Measurements from ENCODE around the gene RPUSD3.
A peak's percentile ranks its signal among the peaks of the same experiment; 100 is the strongest.

The RPUSD3 gene

DNA sequence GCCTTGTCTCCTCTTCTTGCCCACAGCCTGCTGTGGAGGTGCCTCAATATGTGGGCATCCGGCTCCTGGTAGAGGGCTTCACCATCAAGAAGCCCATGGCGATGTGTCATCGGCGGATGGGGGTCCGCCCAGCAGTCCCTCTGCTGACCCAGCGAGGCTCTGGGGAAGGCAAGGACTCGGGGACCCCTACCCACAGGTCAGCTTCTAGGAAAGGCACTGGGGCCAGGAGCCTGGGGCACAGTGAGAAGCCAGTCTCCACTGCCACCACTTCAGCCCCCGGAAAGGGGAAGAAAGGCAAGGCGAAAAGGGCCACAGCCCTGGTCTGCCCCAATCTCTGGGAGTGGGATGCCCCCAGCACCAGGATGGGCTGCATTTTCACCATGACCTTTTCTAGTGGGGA is 10.7 kb downstream of the RPUSD3 start:
- DNase-seq (ENCODE audit: low spot score), result no peak

DNA sequence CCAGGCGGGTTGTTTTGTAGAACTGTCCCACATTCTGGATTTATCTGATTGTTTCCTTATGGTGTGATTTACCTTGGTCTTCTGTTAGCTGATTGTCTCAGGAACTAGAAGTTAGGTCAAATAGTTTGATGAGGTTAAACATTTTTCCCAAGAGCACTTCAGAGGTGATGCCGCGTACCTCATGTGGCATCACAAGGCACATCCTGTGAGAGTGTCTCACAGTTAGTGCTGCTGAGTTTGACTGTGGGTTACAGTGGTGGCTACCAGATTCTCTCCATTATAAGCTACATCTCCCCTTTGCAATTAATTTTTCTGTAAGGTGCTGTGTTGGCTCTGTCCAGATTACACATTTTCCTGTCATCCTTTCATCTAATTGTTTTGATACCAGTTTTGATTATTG is 12.6 kb downstream of the RPUSD3 start:
- DNase-seq (ENCODE audit: low spot score), result no peak

DNA sequence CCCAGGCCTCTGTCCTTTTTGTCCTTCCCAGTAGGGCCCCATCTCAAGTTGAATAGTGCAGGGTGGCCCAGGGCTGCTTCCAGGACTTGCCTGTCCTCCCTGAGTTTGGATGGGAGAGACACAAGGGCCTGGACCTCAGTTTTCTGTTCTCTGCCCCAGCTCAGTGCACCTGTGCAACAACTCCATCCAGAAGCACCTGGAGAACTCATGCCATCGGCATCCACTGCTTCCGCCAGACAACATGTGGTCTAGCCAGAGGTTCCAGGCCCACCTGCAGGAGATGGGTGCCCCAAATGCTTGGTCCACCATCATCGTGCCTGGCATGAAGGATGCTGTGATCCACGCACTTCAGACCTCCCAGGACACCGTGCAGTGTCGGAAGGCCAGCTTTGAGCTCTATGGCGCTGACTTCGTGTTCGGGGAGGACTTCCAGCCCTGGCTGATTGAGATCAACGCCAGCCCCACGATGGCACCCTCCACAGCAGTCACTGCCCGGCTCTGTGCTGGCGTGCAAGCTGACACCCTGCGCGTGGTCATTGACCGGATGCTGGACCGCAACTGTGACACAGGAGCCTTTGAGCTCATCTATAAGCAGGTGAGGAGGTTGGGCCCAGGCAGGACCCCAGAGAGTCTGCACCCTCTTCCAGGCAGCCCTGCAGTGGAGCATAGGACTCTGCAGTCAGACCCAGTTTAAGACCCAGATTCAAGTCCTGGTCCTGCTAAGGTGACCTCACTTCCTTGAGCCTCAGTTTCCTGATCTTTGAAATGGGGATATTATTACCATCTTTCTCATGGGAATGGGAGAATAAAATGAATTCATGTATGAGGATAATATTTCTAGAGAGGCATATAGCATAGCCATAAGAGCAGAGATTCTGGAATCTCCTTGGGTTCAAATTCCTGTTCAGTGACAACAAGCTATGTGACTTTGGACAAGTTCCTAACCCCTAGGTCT is 14.7 kb downstream of the RPUSD3 start:
- no peak for DNase-seq (ENCODE audit: low spot score)

DNA sequence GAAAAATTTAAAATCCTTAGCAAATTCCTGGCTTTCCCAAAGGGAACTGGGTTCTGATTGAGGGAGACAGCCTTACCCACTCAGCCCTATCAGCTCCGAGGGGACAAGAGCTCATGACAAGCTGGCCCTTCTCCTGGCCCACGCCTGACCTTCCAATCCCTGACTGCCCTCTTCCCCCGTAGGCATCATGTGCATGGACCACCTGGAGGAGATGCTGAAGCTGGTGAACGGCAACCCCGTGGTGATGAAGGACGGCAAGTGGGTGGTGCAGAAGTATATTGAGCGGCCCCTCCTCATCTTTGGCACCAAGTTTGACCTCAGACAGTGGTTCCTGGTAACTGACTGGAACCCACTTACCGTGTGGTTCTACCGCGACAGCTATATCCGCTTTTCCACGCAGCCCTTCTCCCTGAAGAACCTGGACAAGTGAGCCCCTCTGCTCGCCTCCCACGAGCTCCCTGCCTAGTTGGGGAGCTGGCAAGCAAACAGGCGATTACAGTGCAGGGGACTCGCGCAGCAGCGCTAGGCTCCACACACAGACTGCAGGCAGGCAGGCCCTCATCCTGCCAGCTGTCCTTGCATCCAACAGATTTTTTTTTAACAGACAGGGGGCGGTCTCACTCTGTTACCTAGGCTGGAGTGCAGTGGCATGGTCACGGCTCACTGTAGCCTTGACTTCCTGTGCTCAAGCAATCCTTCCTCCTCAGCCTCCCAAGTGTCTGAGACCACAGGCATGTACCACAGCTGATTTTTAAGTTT is 16.8 kb downstream of the RPUSD3 start:
- no peak for DNase-seq (ENCODE audit: low spot score)

DNA sequence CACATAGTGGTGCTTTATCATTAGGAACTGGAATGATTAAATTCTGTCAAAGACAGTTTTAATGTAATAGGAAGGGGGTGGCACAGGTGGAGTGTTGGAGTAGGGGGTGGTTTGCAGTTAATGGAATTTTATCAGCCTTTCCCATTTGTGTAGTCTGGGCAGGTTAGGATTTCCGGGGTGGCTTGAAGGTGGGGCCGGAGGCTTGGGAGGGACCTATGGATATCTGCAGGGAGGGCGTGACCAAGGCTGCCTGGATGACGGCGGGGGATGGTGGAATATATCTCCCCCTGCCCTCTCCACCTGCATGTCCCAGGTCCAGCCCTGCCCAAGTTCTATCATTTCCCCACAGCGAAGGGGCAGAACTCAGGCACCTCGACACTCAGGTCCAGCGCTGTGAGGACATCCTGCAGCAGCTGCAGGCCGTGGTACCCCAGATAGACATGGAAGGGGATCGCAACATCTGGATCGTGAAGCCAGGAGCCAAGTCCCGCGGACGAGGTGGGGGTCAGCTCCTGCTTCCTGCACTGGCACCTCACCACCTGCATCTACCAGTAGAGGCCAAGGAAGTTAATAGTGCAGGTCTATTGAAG is 18.3 kb downstream of the RPUSD3 start:
- DNase-seq (ENCODE audit: low spot score), result no peak

DNA sequence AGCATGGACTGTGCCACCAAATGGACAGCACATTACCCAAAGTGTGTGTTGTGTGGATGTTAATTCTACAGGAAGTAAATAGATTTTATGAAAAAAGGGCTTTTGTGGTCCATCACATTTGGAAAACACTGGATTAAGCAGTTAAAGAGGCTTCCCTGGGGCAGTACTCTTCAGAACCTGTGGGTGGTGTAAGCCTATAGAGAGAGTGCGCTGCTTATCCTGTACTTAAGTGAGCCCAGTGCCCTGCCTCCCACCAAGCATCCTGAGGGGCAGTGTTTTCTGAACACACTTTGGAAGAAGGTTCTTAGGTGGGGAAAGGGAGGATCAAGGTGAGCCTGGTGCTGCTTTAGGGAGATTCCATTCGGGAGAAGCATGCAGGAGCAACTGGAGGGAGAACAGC is 22.9 kb downstream of the RPUSD3 start:
- no peak for DNase-seq (ENCODE audit: low spot score)

DNA sequence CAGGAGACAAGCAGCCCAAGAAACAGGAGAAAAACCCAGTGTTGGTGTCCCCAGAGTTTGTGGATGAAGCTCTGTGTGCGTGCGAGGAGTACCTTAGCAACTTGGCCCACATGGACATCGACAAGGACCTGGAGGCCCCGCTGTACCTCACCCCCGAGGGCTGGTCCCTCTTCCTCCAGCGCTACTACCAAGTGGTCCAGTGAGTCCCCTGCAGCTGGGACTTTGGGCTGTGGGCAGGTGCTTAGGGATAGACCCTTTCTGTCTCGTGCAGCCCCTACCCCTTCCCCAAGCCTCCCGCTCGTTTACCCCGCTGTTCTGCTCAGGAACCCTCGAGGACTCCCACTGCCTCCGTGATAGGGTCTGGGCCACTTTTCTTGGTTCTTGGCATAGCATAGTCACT is 23.3 kb downstream of the RPUSD3 start:
- no peak for DNase-seq (ENCODE audit: low spot score)

DNA sequence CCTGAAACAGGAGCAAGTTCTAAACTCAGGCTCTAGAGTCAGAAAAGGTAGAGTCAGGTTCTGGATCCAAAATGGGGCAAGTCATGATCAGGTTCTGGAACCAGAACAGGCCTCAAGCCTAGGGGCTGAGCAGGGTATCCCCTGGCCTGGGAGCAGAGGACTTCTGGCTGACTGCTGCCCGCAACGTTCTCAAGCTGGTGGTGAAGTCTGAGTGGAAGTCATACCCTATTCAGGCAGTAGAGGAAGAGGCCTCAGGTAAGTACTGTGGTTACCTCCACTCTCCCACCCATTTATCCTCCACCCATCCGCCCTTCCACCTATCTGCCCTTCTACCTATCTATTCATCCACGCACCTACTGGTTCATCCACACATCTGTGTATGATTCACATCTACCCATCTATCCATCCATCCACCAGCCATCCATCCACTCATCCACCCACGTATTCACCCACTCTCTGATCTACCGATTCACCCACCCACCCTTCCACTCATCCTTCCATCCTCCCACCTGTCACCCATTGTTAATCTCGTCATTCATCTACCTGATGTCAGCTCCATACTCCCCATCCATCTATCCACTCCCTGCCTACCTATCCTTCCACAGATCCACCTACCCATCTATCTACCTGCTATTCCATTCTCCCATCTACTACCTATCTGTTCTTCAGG is 25.0 kb downstream of the RPUSD3 start:
- no peak for DNase-seq (ENCODE audit: low spot score)

DNA sequence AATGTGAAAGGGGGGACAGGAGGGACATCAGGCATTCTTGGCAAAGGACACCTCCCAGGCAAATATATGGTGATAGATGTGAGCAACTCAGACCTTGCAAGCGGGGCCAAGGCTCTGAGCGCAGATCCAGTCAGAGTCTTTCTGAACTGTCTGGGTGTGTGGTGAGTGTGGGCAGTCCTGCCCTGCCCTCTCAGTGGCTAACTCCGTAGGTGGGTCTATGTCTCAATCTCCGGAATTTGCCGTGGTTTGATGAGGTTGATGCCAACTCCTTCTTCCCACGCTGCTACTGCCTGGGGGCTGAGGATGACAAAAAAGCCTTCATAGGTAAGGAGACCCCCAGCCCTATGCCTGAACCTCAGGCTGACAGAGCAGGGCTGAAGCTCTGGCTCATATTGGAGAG is 26.4 kb downstream of the RPUSD3 start:
- no peak for DNase-seq (ENCODE audit: low spot score)

DNA sequence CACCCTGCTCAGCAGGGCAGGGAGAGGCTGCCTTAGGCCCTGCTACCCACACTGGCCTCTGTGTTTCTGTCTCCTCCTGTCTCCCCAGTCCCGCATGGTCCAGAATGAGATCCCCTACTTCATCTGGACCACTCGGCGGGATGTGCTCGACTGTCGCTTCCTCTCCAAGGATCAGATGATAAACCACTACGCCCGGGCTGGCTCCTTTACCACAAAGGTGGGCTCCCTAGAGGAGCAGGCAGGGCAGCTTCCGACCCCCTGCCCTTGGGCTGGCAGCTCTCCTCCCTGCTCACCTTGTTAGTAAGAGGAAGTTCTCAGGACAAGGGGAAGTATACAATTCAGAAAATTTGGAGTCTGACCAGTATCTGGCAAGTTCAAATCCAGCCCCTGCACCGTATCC is 27.8 kb downstream of the RPUSD3 start:
- no peak for DNase-seq (ENCODE audit: low spot score)

DNA sequence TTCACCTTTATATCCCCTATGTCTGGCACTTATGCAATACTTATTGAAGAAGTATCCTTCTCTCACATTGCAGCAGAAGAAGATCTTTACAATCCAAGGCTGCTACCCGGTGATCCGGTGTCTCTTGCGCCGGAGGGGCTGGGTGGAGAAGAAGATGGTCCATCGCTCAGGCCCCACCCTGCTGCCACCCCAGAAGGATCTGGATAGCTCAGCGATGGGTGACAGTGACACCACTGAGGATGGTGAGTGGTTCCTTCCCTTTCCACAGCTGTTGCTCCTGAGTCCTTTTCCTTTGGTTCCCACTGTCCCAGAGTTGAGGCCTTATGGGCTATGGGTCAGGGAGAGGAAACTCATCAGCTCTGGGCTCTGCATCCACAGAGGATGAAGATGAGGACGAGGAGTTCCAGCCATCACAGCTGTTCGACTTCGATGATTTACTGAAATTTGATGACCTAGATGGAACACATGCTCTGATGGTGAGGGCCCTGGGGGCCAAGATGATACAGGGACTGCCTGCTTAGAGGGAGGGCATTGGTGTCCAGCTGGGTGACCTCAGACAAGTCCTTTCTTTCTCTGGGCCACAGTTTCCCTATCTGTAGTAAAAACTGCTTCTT is 30.8 kb downstream of the RPUSD3 start:
- no peak for DNase-seq (ENCODE audit: low spot score)

DNA sequence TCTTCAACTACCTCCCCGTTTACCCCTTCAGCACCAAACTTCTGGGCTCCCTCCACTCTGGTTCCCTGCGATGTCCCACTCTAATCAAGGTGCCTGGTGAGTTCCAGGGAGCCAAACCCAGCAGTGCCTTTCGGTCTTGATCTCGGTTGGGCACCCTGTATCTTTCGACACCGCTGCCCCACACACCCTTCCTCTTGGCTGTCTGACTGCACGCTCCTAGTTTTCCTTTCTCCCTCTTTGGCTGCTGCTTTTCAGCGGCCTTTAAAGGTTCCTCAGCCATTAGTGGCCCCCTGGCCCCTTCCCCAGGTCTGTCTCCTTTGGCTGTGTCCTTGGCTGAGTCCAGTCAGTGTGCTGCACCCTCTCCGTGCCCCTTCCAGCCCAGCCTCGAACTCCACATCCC is 33.0 kb downstream of the RPUSD3 start:
- no peak for DNase-seq (ENCODE audit: low spot score)

DNA sequence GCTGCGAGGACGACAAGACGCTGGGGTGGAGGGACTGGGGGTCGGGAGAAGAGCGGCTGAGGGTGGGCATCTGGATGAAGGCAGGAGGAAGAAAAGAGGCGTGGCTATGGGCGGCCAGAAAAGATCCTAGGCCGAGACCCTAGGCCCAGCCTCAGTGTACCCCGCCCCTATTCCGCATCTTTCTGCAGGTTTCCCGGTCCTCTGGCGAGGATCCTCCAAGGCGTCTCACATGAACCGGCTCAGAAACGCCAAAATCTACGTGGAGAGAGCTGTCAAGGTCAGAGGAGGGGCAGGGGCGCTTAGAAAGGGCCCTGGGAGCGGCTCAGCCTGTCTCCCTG is 33.4 kb downstream of the RPUSD3 start:
- no peak for DNase-seq (ENCODE audit: low spot score)

DNA sequence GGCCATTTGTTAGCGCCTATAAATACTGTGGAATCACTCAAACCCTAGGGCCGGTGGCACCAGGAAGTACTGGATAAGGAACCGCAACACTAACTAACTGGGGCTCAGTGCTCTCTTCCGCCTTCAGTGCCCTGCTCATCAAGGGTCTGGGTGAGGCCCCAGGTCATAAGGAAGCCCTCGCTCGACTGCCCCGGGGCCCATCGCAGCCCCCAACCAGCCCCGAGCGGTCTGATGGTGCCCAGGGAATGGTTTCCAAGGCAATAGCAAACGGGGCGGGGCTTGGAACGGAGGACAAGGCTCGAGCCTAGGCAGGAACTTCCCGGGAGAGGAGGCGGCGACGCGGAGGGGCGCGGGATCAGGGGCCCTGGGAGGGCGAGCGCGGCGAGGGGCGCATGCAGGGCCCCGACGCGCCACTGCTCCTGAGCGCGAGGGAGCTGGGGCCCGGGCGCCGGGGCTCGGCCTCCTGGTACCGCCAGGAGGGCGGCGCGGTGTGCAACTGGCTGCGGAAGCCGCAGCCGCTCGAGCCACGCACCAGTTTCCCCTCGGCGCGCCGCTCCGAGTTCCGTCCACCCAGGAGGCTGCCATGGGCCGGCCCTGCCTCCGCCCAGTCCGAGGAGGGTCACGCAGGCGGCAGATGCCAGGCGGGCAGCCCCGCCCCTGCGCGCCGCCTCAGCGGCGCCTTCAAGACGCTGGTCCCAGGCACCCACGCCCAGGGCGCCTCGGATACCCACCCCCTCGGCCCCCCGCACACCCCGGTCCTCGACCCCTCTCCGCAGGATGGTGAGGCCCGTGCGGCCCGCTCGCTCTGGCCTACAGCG is 34.0 kb downstream of the RPUSD3 start, which contains the start of gene TTLL3:
TSS of gene TTLL3 (plus strand) at position 648 of the 818 bp plus-strand sequence. CDS start 400 bp downstream, outside the sequence.
- DNase-seq (ENCODE audit: low spot score), result peak; percentile 73

DNA sequence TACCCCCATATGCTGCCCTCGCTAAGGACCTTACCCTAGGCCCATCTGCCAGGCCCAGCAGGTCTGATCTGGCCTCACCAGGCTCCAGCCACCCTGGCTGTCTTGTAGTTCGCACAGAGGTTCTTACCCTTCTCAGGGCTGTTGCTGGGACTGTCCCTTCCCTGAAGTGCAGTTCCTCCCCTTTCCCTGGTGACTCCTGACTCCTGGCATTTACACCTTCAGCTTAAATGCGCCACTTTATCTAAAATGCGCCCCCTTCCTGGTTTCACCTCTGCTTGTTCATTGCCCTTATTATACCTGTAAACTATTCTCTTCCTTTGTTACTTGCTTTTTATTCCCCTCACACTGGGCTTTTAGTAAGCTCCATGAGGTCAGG is 34.6 kb downstream of the RPUSD3 start:
- no peak for DNase-seq (ENCODE audit: low spot score)

DNA sequence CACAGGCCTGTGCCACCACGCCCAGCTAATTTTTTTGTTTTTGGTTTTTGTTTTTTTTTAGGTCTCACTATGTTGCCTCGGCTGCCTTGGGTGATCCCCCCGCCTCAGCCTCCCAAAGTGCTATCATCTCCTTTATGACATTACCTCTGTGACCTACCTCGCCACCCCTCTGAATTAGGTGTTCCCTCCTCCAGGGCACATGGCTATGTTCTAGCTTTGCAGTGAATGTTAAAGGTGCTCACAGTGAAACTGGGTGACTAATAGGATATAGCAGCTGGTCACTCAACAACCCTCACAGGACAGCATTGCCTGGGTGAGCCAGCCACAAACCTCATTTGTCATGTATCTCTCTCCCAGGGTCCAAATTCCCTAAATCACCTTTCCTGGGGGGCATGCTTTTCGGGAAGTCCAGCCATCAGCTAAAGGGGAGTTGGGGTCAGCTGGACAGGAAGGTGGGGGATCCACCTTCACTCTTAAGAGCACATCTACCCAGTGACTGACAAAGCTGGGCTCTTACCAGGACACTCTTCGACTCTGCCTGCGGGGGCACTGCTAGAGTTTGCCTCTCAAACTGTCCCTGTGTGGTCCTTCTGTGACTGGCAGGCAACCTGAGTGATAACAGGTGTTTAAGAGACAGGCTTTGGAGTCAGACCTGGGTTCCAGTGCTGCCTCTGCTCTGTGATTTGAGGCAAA is 35.3 kb downstream of the RPUSD3 start:
- DNase-seq (ENCODE audit: low spot score), result peak; percentile 50

DNA sequence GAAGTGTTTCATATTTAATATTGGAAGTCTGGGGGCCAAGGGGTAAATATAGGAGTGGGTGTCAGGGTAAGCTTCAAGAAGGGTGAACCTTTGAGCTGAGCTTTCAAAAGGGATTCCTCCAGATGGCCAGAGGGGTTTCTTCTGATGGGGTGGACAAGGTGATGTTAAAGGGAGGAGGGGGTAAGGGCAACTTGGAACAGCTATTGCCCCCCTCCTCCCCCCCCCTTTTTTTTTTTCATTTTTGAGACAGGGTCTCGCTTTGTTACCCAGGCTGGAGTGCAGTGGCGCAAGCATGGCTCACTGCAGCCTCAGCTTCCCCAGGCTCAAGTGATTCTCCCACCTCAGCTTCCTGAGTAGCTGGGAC is 35.8 kb downstream of the RPUSD3 start:
- DNase-seq (ENCODE audit: low spot score), result no peak

DNA sequence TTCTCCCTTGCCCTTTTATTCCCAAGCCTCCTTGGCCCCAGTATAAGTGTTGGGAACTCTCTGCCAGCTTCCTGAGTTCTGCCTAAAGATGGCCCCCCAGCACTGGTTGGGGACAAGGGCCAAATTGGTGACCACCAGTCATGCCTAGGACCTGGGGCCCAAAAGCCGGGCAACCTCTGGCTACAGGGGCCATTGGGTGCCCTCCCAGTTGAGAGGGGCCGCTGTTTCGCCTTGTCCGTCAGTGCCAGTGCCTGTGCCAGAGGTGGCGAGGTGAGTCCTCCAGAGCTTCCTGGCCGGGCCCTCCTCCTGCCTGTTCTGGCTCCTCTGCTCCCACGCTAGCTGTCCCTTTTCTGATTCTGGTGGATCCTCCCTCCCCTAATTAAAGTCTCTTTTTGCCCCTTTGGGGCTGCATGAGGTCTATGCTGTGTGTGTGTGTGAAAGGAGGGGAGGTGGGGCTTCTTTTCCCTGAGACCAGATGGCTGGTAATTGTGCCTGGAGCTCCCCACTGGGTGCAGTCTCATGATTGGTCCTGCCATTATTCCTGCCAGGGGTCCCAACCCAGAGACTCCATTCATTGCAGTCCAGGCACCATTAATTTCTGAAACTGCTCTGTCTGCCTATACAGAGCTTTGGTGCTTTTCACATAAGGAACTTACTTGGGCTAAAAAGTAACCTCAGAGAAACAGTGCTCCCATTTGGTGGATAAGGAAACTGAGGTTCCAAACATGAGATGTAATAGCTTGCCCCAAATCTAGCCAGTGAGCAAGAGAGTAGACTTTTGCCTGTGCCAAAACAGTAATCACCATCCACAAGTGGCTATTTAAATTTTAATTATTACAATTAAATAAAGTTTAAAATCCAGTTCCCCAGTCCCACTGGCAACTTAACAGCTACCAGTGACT is 36.9 kb downstream of the RPUSD3 start:
- no peak for DNase-seq (ENCODE audit: low spot score)

DNA sequence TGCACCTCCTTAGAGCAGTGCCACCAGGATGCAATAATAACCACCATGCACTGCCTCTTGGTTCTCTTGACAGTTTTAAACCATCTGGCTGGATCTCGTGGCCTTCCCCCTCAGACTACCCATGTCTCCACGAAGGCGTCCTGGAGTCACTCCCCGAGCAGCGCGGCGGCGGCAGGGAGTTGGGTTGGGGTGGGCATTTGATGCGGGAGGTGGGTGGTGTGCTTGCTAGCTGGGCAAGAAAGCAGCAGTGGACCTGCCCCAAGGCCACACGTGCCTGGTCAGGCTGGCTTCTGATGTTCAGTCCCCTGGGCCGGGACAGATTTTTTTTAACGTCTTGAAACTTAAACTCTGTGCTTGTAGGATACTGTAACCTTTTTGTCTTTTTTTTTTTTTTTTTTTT is 37.7 kb downstream of the RPUSD3 start:
- DNase-seq (ENCODE audit: low spot score), result no peak

DNA sequence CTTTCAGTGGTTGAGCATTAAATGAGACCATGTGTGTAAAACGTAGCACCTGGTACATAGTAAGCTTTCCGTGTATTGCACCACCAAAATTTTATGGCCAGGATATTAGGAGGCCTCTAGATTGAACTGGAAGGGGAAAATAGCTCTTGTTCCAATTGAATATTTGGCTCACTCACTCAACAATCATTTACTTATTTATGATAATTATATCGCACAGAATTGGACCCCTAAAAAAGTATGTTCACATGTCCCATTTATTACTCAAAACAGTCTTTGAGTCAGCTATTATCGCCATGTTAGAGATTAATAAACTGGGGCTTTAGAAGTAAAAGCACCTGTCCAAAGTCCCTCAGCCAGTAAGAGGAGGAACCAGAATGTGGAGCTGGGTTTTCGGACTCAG is 38.8 kb downstream of the RPUSD3 start:
- DNase-seq (ENCODE audit: low spot score), result no peak

Data from hepatic stellate cell (primary cell).